NCI-H1417 treated with DMSO at 0.1 percent for 48 hours (cell line): ENCODE data around the gene FILIP1L.

Experiments
- DNase-seq: peaks from one replicate; lab custom pipeline; 2025; lab: John Stamatoyannopoulos, UW

The FILIP1L gene

DNA sequence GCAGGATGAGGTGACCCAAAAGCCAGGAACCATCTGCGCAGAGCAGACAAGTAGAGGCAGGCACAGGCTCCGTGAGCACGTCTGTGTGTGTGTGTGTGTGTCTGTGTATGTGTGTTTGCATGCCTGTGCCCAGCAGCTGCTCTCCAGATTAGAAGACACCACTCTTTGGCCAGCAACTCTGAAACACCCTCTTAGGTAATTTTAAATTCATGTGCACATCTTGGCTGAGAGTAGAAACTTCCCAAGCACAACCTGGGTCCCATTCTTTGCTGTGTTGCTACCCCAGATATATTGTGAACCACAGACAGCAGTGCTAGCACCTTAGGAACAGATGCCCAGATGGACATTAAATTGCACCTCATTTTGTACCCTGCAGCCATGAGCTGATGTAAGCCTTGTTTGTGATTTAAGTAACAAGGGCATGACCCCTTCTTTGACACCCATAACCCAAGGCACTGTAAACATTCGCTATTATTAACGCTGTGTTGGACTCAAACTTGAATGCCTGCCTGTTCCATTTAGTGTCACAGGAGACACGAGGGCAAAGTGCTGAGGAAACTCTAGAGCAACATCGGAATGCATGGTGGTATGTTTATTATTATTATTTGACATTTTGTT lies at the start of gene FILIP1L:
Gene FILIP1L (minus strand): TSS at position 89 of the 618 bp plus-strand sequence.
- DNase-seq: no peak

DNA sequence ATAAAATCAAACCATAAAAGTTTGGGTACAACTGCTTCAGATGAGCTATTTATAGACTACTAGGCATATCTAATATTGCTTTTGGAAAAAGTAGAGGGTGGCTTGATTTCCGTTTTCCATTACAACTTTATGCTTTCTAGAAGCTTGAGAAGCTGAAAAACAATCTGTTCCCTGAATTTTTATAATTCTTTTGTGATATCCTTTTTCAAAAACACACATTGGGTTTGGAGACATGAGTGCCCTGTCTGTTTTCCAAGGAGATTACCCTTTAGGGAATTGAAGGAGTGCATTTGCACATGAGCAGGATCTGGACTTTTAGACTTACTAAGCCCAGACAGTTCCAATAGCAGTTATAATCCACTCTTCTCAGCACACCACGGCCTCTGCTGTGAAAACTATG lies 49.5 kb upstream of the FILIP1L start:
- no peak for DNase-seq

DNA sequence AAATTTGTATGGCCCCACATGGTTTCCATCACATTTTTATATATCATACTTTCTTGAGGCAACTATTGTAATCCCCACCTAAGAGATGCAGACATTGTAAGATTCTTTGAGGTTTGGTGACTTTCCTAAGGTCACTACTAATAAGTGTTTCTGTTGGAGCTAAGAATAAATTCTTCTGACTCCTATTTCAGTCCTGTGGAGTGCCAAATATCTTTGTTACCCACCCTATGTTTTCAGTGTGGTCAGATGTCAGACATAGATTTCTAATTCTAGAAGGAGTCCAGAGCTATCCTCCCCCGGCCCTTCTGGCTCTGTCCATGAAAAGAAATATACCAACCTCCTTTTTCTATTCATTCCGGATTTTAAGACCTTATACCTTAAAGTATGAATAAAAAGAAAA lies 46.2 kb upstream of the FILIP1L start:
- DNase-seq: no peak

DNA sequence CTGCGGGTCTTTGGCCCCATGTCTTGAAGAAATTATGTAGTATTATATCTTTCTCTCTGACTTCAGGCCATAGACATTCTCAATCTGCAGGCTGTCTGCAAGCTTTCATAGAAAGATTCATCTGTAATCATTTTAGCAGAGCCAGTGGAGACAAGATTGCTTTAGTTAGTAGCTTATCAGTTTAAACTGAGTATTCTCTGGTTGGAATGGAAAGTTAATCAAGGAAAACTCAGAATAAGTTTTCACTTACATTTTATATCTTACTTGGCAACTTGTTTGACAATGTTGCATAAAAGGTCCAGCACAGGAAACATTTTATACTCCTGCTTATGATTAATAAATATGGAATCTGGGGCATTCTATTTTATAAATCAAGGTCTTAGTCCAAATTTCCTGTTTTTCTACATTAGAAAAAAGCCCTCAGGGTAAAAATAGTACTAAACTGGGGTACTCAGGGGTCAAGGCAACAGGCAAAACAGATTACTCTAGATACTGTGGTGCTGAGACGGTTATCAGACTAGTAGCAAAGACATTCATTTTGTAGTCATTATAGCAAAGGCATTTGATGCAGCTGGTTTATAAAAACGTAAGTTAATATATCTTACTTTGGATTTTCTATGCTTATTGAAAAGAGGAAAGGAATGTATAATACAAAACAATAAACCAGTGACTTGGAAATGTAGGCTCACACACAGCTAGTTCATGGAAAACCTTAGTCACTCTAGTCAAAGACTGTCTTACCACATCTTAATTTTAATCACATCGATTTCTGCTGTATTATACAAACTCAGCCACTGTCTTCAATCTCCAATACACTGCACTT lies 45.2 kb upstream of the FILIP1L start:
- DNase-seq: no peak

DNA sequence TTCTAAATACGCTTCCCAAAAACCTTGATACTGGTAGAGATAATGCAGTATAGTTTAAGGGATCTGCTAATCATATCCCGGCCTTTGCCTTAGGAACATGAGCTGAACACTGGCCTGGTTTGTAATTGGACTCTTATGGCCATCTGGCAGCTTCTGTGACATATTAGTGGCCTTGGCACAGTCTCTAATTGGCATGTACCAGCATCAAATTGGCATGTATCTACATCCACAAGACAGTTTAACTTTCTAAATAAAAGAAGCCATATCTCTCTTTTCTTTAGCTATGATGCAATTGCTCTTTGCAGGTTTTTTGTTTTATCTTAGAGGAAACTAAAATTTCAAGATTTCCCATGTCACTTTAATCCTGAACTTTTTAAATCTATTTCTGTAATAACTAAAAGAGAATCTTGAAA lies 44.6 kb upstream of the FILIP1L start:
- no peak for DNase-seq

DNA sequence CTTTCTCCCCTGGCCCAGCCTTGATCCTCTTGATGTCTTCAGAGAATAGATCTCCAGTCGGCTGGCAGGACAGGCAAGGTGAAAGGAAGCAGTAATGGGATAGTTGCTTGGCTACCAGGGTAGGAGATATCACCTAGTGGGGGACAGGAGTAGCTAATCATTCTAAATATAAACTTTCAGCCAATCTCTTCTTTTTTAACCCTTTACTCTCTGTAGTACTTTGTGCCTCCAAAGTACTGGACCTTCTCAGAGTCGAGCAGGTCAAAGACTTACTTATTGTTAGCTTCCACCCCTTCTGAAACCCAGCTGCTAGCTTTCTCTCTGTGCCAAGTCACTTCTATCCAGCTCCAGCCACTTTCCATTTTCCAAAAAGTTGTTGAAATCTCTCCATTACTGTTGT lies 43.4 kb upstream of the FILIP1L start:
- no peak for DNase-seq

DNA sequence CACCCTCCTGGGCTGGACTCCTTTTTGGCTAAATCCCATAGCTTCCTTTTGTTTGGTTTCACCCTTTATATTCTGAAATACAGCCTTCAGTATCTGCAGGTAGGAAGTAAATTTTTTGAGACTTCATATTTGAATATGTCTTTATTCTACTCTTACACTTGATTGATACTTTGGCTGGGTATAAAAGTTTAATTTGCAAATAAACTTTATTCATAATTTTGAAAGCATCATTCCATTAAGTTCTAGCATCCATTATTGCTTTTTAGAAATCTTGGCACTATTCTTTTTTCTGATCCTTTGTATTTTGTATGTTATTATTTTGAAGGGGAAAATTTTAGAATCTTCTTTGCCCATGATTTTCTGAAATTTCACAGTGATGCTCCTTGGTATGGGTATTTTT lies 41.3 kb upstream of the FILIP1L start:
- DNase-seq: no peak

DNA sequence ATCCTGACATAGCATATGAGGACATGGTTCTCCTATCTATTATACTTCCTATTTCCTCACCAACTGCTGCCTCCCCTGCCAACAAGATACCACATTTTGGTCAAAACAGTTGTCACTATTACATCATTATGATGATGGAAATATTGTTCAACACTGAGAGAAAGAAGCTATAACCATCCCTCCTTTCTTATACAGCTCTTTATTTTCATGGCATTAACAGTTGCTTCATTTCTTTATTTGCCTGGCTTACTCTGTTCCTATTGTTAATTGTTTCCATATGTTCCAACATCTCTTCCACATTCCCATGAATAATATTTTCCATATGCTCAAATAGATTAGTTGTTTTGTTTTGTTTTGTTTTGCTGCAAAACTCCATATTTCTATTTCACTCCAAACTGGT lies 40.8 kb upstream of the FILIP1L start:
- DNase-seq: no peak

DNA sequence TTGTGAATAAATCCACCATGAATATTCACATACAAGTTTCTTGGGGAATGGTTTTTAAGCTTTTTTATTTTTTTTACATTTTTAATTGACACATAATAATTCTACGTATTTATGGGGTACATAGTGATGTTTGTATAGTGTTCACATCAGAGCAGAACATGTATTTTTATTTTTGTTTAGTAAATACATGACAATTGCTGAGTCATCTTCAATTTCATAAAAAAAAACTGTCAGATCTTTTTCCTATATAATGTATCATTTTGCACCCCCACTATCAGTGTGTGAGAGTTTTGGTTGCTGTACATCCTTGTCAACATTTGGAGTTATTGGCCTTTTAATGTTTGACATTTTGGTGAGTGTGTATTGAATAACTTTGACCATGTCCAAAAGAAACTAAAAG lies 39.9 kb upstream of the FILIP1L start:
- DNase-seq: no peak

DNA sequence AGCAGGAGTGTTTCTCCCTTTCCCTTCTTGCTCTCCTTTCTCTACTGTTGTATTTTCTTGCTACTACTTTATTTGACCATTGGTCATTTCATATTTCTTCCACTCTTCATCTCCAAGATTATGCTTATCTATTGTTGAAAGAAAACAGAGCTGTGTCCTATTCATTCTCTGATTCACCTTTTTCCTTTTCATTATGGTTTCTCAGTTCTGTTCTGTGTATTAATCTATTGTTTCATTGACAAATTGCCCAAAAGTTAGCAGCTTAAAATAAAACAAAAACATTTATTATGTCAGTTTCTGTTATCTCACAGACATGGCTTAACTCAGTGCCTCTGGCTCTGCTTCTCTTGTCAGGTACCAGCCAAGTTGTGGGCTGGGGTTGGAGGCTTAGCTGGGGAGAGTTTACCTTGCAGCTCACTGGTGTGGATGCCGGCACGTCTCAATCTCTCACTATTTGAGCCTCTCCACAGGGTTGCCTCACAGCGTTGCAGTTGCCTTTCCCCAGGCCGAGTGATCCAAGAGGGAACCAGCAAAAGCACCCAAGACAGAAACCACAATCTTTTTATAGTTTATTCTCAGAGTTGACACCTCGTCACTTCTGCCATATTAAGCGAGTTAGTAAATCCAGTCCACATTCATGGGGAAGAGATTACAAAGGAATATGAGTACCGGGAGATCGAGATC lies 36.9 kb upstream of the FILIP1L start:
- DNase-seq: no peak

DNA sequence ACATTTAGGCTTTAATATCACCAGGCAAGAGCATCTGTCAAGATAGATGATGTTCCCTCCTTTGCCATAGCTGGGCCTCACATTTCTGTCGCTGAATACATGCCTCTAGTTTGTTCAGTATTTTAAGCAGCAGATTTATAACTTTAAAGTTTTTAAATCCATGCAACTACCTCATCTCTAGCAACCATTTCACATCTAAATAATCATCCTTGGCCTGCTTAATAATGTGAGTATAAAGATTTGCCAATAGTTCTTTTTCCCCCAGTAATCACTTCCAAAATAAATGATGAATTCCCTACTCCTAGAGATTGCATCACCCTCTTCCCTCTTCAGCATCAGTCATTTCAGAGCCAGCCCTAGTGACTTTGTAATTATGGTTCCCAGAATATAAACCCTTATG lies 36.2 kb upstream of the FILIP1L start:
- no peak for DNase-seq

DNA sequence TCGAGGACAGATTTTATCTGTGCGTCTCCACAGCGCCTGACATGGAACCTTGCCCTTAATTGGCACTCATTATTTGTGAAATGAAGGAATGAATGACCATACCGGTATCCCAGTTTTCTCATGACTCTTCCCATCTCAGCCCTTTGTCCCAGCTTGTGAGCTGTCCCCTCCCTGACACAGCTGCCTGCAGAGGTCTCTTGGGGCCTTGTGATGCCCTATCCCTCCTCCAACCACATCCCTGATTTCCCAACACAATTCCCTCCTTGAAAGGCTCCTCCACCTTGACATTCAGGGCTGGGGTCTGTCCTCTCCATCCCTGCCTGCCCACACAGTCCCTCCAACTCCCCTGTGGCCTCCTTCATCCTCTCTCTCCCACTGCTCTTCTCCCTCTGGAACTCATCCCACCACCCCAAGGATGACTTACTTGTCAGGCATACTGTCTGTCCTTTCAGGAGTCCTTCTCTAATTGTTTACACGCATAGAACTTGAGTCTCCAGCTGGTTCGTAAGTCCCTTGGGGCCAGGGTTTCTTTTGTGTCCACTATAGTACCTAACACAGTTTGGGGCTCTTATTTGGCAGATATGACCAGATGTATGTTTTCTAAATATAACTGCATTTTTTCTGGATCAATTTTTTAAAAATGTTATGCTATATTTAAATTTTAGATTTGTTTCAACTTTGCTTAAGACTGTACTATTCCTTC lies 35.6 kb upstream of the FILIP1L start:
- no peak for DNase-seq

DNA sequence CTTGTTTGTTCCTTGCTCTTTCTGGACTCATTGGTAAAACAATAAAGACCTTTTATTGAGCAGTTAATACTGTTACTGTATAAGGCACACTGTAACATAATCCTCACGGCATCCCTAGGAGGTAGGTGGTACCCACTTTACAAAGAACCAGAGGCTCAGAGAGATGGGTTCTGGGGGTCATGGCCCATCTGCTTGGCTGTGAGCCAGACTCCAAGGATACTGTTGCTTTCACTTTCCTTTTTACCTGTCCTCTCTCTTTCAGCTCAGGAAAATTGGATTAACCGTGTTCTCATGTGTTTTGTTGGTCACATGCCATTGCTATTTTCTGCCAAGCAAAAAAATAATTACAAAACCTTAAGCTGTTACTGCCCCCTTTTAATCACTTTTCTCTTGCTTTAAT lies 34.8 kb upstream of the FILIP1L start:
- no peak for DNase-seq

DNA sequence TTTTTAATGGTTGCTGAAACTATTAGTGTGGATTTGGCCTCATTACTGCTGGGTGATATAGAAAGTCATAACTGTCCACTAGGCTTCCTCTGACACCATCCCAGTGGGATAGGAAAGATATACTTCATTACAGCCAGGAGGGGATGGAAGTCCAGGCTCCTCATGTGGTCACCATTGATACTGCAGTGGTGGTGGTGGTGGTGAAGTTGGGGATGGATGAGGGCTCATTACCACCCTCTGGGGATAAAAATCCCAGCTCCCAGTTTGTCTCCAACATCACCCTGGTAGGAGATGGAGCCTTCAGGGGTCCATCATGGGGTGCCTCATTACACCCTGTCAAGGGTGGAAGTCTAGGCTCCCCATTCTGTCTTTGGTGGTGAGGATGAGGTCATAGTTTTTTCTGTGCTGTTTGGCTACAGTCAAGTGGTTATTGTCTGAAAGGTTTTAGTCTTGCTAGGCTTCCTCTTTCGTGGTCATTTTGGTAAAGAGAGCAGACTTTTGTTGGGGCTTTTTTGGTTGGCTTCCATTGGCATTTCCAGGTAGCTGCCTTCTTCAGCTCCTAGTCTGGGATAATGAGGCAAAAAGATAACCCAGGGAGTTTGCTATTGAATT lies 30.1 kb upstream of the FILIP1L start:
- no peak for DNase-seq

DNA sequence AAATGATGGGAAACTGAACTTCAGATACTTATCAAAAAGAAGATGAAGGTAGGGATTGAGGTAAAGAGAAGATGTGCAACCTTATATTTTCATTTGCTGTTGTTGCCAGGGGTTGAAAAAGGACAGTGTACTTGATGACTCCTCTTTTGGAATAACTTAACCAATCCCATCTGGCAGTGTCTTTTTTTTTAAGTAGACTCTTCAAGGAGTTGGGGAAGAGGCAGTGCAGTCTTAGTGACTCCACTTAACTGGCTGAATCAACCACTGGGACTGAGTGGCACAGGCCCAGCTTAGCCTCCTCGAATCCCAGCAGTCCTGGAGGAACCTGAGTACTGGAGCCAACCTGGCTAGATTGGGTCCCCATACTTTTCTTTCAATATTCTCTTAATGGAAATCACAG lies 27.3 kb upstream of the FILIP1L start:
- DNase-seq: no peak

DNA sequence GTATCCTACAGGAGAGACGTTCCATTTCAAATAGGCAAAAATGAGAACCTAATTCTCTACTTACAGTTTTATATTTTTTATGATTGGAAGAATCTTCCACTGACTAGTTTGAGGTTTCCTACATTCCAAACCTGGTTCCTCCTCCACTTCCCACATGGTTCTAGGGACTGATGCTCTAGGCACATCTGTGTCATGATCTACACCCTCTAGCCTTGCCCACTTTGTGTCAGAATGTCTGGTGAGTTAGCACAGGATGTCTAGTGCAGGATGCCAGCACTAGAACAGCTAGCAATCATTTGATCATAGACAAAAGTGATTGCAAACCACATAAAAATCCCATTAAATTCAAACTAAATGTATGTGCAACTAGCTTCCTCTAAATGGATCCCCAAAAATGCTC lies 26.7 kb upstream of the FILIP1L start:
- DNase-seq: no peak

DNA sequence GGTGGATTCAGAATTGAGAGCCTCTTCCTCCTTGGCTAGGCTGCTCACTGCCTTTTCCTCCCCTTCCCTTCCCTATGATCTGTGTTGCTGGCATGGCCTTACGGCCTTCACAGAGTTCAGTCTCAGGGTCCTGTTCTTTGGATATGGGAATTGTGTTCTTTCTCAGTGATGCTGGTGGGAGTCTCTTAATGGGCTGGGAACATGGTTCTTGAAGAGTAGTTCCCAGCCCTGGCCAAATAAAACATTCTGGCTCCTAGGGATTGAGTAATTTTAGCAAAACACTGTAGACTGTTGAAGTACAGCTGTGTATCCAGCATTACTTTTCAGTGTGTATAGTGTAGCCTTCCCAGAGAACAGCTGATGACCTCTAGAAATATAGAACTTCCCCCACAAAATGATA lies 22.6 kb upstream of the FILIP1L start:
- no peak for DNase-seq

DNA sequence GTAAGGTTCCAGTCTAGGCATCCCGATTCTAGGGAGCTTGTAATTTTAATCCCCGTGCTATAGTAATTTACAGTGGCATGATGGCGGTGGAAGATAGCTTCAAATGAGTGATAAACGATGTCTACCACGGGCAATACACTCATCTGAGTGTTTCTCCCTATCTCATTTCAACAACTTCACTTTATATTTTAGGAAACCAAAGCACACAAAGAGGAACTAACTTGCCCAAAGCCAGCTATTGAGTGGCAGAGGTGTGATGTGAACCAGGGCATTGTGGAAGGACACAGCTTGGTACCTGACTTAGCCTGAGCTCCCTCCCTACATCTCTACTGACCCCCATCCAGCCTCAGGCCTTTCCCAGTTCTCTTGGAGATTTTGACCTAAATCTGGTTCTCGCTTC lies 16.9 kb upstream of the FILIP1L start:
- DNase-seq: no peak

DNA sequence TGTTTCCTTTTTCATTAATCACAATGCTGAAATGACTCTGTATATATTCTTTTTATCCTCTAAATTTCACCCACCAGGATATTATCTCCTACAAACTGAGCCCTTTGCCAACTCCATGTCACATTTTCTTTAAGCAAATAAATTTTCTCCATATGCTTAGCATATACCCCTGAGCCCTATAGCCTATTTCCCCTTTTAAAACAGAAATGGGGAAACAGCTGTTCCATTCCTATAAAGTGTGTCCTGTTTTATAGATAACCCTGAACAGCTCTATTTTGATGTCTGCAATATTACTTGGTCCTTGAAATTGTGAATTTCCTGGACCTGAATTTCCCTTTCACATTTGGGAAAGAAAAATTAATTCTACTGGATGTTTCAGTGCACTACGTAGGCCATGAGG lies 15.6 kb upstream of the FILIP1L start:
- no peak for DNase-seq

DNA sequence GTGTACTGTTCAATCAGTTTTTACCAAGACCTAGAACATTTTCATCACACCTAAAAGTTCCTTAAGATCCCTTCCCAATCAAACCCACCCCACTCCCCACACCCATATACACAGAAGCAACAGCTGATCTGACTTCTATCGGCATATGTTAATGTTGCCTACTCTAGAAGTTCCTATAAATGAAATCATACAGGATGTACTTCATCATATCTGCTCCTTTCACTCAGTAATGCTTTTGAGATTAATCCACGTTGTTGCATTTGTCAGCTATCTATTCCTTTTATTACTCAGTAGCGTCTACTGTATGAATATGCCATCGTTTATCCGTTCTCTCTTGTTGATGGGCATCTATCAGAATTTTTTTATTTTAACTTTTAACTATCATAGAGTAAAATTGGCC lies 14.3 kb upstream of the FILIP1L start:
- no peak for DNase-seq

DNA sequence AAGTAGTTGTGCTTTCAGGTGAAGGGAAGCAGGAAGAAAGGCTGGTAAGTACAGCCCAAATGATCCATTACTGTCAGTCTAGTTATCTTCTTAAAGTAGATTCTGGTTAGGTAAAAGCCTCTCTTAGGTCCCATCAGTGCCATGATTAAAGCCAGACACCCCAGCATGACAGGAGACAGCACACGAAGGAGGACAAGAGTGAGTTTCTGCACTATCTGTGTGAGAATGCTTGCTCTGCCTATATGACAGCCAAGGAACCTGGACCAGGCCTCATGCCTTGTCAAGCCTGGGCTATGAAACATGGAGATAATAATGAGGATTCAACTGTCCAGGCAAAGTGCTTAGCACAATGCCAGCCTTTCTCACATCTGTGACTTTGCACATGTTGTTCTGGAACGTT lies 13.5 kb upstream of the FILIP1L start:
- no peak for DNase-seq
